GM20000 (cell line): ENCODE data around the gene ADARB2.
A peak's percentile ranks its signal among the peaks of the same experiment; 100 is the strongest.
"Not testable (repeated sequence)": the region's sequence is repeated elsewhere in the genome, so short reads cannot be mapped to it uniquely, and the experiment has no call there.

Experiments
- DNase-seq: peaks from one replicate; pipeline ENCODE4 v3.0.0; 2012; ENCODE audit warnings: low spot score
- CTCF ChIP-seq: IDR thresholded peaks from 2 replicates; pipeline ENCODE4 v1.5.1; 2012; ENCODE audit warnings: mild to moderate bottlenecking, control low read depth; ENCODE audit errors: extremely low read depth, missing control alignments

The ADARB2 gene

GRCh38 chr10:1434912-1435692, 302.2 kb downstream of the ADARB2 start:
- DNase-seq = no peak
- TF ChIP-seq CTCF = no peak

GRCh38 chr10:1434202-1434601, 303.1 kb downstream of the ADARB2 start:
- DNase-seq = no peak
- TF ChIP-seq CTCF = no peak

- TF ChIP-seq CTCF = no peak
- no peak for DNase-seq
Observed at GRCh38 chr10:1432161-1432560, 305.2 kb downstream of the ADARB2 start.

GRCh38 chr10:1431229-1431628, 306.1 kb downstream of the ADARB2 start:
- no peak for DNase-seq
- TF ChIP-seq CTCF = no peak

GRCh38 chr10:1427521-1428186, 309.7 kb downstream of the ADARB2 start:
- not testable (repeated sequence) for DNase-seq

- DNase-seq = no peak
- no peak for TF ChIP-seq CTCF
Observed at GRCh38 chr10:1426786-1427185, 310.5 kb downstream of the ADARB2 start.

- TF ChIP-seq CTCF = no peak
- DNase-seq = peak; percentile 34
Observed at GRCh38 chr10:1425879-1426278, 311.4 kb downstream of the ADARB2 start.
